Stimulated activated naive CD4-positive, alpha-beta T cell treated with Interleukin-2 at 50 U/mL for 16 hours (primary cell): ENCODE data around the gene TIMM50.
A peak's percentile ranks its signal among the peaks of the same experiment; 100 is the strongest.
"Not testable (repeated sequence)": the region's sequence is repeated elsewhere in the genome, so short reads cannot be mapped to it uniquely, and the experiment has no call there.

Experiments
- DNase-seq: peaks from one replicate; lab custom pipeline; 2025; lab: John Stamatoyannopoulos, UW

Gene TIMM50

GRCh38 chr19:39480337-39481228 lies at the start of gene TIMM50:
Gene TIMM50 (plus strand): TSS chr19:39480838. CDS start chr19:39480854, 16 bp downstream.
- peak; percentile 97 for DNase-seq

GRCh38 chr19:39432677-39433025 lies 48.0 kb upstream of the TIMM50 start:
- no peak for DNase-seq

DNA sequence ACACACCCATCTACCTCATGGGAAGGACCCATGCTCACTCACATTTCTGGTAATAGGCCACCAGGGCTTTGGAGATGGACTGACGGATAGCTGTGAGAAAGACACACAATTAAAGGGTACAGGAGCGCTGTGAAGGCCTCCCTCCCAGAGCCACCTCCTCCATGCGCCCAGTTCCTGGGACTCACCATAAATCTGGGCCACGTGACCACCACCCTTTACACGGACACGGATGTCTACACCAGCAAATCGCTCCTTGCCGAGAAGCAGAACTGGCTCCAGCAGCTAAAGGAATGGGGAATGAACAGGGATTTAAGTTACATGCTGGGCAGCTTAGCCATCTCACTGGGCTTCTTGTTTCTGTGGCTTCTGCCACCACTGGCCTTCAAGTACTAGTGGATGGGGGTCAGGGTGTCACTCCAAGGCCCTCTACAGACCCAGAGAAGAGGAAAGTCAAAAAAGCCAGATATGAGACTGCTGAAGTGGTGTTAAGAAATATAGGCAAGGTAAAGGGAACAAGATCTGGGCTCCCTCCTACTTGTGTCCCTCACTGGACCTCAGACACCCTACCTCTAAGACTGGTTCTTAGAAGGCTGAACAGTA lies 47.1 kb upstream of the TIMM50 start:
- DNase-seq = no peak

- no peak for DNase-seq
Observed at GRCh38 chr19:39434123-39435076, 46.2 kb upstream of the TIMM50 start.

DNA sequence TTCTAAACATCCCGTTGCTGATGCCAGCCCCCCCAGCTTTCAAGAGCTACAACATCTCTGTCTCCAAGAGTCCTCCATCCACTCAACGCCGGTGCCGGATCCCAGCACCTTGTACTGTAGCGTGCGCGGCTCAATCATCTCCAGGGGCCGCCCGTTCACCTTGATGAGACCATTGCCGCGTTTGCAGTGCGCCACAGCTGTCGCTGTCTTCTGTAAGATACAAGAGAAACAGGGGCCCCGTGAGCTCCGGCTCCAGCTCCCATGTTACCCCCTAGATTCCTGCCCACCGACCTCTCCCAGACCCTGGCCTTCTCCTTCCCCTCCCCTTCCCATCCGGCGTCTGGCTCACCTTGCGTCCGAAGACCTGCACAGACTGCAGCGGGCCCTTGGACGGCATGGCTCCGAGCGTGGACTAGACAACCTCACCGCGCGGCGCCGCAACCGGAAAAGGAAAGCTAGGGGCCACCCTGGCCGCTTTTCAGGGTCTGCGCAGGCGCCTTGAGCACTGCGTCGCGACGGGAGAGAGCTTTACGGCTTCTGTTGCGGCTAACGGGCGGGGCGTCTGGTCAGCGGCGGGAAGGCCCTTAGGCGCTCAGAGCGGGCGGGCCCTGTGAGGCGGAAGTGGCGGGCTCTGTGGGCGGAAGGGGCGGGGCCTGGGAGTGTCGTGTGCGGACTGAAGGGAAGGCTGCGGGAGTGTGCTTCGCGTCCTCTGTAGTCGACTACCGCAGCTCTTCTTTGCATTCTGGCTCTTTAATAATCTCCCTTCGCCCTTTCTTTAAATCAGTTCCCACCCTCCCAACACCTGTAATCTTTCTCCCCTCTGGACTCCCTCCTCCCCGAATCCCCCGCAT lies 44.9 kb upstream of the TIMM50 start, which contains the start of gene RPS16:
TSS of gene RPS16 (minus strand) at position 451 of the 851 bp plus-strand sequence. CDS start at position 397, 54 bp downstream.
- peak; percentile 99 for DNase-seq

GRCh38 chr19:39436350-39436716 lies 44.3 kb upstream of the TIMM50 start:
- DNase-seq = no peak

- no peak for DNase-seq
Observed at GRCh38 chr19:39438270-39438934, 42.2 kb upstream of the TIMM50 start.

DNA sequence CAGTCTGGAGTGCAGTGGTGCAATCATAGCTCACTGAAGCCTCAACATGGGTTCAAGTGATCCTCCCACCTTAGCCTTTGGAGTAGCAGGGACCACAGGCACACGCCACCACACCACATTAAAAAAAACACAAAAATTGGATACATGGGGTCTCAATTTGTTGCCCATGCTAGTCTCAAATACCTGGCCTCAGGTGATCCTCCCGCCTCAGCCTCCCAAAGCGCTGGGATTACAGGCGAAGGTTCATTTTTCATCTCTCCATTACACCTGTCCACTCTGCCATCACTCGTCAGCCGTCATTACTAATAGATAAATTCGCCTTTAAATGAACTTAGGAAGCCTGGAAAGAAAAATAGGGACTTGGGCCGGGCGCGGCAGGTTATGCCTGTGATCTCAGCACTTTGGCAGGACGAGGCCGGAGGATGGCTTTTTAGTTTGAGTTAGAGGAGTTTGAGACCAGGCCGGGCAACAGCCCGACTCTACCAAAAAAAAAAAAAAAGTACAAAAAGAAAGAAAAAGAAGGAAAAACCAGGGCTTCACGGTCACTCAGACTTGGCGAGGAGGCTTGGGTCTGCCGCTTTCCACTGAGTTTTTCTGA lies 35.9 kb upstream of the TIMM50 start:
- DNase-seq = no peak

DNA sequence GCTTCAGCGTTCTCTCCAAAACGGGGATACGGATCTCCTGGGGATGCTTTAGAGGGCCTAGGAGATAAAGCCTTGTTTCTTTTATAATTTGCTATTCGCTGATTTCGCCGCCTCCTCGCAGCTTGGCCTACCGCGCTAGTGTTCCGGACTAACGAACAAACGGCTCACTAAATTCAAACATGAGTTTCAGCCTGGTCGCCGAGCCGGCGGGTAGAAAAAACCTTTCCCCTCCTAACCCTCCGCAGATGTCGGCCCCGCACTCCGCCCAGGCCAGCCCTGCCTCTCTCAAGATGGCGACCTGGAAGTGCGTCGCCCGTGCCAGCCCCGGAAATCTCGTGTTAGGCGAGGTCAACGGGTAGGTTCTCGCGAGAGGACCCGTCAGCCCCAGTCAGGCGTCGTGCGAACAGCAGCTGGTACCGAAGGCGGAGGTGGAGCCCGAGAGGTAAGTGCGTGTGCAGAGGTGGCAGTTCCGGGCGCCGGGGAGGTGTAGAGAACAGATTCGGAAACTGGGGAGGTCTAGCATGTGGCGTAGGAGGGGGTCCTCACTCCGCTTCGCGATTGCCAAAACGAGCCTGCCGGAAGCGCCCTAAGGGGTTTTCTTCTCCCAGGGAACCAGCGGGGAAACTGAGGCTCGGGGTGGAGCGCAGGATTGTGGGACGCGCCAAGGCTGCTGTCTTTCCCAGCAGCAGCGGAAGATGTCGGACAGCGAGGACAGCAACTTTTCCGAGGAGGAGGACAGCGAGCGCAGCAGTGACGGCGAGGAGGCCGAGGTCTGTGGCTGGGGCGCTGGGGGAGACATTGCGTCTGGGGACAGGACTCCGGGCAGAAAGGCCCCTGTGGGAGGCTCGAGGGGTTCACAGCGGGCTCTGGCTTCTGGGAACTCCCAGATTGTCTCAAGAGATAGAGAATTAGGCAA lies 35.2 kb upstream of the TIMM50 start, which contains the start of gene SUPT5H:
TSS of gene SUPT5H (plus strand) at position 387 of the 916 bp plus-strand sequence. CDS start at position 696, 309 bp downstream.
- peak; percentile 98 for DNase-seq

- DNase-seq = no peak
Observed at GRCh38 chr19:39446365-39447084, 34.1 kb upstream of the TIMM50 start.

DNA sequence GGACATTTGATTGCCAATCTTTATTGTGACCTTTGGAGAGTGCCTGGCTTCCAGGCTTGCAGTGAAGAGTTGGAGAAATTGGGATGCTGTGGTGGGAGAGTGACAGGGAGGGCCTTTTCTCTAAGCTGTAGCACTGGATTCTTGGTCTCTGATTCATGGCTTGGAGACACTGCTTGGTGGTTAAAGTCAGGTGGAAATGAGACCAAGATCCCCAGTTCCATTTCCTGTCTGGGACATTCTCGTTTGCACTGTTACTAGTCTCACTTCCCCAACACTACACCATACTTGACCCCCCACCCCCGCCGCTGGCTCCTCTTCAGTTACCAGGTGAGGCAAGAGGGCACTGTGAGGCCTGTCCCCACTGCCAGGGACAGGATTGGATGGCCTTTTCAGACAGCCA lies 32.4 kb upstream of the TIMM50 start:
- DNase-seq = no peak

GRCh38 chr19:39449116-39449797 lies 31.4 kb upstream of the TIMM50 start:
- DNase-seq = no peak

GRCh38 chr19:39451257-39451656 lies 29.4 kb upstream of the TIMM50 start:
- DNase-seq = not testable (repeated sequence)

DNA sequence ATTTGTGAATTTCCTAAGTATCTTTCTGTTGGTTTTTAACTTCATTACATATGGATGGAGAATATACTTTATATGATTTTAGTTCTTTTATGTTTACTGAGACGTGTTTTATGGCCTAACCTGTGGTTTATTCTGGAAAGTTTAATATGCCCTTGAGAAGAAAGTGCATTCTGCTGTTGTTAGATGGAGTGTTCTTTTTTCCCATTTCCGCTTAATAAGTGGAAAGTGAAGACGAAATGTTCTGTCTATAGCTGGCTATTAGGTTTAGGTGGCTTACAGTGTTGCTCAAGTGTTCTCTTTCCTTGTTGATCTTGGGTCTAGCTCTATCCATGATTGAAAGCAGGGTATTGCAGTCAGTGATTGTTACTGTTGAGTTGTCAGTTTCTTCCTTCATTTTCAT lies 17.2 kb upstream of the TIMM50 start:
- no peak for DNase-seq

DNA sequence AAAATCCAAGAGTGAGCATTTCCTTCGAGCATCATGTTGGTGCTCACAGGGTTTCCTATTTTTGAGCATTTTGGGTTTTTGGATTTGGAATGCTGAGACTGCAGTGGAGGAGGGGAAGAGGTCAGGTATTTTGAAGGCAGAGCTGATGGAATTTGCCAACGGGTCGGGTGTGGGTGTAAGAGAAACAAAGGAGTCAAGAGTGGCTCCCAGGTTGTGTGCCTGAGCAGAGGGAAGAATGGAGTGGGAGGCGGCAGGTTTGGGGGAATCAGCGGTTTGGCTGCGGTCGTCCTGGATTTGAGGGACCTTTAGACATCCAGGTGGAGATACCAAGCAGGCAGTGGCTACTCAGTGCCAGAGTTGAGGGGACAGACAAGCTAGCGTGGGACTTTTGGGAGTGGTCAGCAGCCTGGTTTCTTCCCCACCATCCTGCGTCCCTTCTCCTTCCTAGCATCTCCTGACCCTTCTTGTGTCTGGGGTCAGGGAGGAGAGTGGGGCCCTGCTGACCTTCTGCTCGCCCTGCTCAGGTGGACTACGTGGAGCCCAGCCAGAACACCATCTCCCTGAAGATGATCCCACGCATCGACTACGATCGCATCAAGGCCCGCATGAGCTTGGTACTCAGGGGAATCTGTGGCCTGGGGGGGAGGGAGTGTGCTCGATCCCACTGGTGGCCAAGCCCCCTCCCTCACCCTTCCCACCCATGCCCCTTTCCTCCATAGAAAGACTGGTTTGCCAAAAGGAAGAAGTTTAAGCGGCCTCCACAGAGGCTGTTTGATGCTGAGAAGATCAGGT lies 14.5 kb upstream of the TIMM50 start:
- DNase-seq = no peak

- no peak for DNase-seq
Observed at GRCh38 chr19:39467941-39468340, 12.7 kb upstream of the TIMM50 start.

GRCh38 chr19:39469036-39469435 lies 11.6 kb upstream of the TIMM50 start:
- no peak for DNase-seq
